Astrocyte (in vitro differentiated cells and primary cell): ENCODE data around the gene TGIF2.

Source experiments
- EZH2 ChIP-seq: IDR thresholded peaks from 2 replicates; pipeline ENCODE4 v1.6.1; 2012; ENCODE audit warnings: mild to moderate bottlenecking, low read length, inconsistent platforms; ENCODE audit not compliant: insufficient read depth
- TF ChIP-seq, protein P1 (sequence below): IDR thresholded peaks from 2 replicates; pipeline ENCODE4 v1.5.1; 2011; ENCODE audit warnings: low read depth, mild to moderate bottlenecking, inconsistent platforms, low read length, moderate library complexity; ENCODE audit not compliant: insufficient read depth

DNA sequence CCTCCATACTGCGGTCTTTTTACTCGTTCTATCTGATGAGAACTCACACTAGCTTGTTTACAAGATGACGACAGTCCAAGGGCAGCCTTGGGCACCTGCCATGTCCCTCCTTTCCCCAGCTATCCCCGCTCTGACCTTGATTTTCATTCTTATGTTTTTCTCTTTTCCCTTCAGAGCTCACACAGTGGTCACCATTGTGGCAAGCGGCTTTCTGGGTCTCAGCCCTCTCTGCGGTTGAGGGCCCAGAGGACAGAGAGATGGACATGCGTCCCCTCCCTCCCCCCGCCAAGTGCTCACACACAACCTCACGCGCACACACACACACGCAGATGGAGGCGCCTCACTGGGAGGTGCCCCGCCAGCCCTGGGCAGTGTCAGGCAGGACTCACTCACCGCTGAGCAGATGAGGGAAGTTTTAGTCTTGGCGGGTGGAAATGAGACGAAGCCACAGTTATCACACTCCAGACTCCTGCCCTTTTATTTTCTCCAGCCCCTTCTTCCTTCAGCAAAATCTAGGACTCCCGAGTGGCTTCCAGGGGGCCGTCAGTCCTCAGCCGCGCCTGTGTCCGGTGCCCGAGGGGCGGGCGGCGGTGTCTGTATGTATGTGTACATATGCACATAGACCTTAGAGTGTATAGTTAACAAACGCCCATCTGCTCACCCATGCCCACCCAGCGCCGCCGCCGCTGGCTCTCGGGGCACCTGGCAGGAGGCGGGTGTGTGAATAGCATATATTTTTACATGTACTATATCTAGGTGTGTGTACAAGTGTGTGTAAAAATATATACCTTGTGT is 45.9 kb upstream of the TGIF2 start:
- TF ChIP-seq, protein P1, sequence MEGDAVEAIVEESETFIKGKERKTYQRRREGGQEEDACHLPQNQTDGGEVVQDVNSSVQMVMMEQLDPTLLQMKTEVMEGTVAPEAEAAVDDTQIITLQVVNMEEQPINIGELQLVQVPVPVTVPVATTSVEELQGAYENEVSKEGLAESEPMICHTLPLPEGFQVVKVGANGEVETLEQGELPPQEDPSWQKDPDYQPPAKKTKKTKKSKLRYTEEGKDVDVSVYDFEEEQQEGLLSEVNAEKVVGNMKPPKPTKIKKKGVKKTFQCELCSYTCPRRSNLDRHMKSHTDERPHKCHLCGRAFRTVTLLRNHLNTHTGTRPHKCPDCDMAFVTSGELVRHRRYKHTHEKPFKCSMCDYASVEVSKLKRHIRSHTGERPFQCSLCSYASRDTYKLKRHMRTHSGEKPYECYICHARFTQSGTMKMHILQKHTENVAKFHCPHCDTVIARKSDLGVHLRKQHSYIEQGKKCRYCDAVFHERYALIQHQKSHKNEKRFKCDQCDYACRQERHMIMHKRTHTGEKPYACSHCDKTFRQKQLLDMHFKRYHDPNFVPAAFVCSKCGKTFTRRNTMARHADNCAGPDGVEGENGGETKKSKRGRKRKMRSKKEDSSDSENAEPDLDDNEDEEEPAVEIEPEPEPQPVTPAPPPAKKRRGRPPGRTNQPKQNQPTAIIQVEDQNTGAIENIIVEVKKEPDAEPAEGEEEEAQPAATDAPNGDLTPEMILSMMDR = no peak
- TF ChIP-seq EZH2 = no peak
